ENCODE results near the gene IFI27L1. TPM values are rescaled to one million over a fixed set of nuclear protein-coding genes. Genes with fewer than 3 reads are reported as not detected.

Gene IFI27L1
- total and polyA plus RNA-seq, 2 of the 13 experiments (the other 11 are each of a cell fraction or from before 2014, with no cell fraction given), result 11.9 to 19.0 TPM

DNA sequence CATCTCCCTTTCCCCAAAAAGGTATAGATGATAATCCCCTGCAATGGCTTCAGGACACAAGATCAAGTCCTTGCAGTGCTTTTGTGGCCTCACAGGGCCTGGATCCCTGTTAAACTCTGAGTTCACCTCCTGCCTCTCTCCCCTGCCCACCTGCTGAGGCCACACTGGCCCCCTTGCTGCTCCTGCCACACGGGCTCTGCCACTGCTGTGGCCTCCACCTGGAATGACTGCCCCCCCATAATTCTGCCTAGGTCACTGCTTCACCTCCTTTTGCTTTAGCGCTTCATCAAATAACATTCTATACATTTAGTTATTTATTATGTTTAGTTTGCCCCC lies 28.8 kb downstream of the IFI27L1 start (continued):
- TF ChIP-seq, protein P1, sequence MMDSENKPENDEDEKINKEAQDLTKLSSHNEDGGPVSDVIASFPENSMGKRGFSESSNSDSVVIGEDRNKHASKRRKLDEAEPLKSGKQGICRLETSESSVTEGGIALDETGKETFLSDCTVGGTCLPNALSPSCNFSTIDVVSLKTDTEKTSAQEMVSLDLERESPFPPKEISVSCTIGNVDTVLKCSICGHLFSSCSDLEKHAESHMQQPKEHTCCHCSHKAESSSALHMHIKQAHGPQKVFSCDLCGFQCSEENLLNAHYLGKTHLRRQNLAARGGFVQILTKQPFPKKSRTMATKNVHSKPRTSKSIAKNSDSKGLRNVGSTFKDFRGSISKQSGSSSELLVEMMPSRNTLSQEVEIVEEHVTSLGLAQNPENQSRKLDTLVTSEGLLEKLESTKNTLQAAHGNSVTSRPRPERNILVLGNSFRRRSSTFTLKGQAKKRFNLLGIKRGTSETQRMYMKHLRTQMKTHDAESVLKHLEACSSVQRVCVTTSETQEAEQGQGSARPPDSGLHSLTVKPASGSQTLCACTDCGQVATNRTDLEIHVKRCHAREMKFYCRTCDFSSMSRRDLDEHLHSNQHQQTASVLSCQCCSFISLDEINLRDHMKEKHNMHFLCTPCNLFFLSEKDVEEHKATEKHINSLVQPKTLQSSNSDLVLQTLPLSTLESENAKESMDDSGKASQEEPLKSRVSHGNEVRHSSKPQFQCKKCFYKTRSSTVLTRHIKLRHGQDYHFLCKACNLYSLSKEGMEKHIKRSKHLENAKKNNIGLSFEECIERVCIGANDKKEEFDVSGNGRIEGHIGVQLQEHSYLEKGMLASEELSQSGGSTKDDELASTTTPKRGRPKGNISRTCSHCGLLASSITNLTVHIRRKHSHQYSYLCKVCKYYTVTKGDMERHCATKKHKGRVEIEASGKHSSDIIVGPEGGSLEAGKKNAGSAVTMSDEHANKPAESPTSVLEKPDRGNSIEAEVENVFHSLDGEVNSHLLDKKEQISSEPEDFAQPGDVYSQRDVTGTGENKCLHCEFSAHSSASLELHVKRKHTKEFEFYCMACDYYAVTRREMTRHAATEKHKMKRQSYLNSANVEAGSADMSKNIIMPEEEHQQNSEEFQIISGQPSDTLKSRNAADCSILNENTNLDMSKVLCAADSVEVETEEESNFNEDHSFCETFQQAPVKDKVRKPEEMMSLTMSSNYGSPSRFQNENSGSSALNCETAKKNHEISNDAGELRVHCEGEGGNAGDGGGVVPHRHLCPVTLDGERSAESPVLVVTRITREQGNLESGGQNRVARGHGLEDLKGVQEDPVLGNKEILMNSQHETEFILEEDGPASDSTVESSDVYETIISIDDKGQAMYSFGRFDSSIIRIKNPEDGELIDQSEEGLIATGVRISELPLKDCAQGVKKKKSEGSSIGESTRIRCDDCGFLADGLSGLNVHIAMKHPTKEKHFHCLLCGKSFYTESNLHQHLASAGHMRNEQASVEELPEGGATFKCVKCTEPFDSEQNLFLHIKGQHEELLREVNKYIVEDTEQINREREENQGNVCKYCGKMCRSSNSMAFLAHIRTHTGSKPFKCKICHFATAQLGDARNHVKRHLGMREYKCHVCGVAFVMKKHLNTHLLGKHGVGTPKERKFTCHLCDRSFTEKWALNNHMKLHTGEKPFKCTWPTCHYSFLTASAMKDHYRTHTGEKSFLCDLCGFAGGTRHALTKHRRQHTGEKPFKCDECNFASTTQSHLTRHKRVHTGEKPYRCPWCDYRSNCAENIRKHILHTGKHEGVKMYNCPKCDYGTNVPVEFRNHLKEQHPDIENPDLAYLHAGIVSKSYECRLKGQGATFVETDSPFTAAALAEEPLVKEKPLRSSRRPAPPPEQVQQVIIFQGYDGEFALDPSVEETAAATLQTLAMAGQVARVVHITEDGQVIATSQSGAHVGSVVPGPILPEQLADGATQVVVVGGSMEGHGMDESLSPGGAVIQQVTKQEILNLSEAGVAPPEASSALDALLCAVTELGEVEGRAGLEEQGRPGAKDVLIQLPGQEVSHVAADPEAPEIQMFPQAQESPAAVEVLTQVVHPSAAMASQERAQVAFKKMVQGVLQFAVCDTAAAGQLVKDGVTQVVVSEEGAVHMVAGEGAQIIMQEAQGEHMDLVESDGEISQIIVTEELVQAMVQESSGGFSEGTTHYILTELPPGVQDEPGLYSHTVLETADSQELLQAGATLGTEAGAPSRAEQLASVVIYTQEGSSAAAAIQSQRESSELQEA (CRISPR knock-in tag; IDR thresholded peaks at IDR 0.05; ENCODE audit: not compliant biosample characterization), result no peak
- TF ChIP-seq, protein P2, sequence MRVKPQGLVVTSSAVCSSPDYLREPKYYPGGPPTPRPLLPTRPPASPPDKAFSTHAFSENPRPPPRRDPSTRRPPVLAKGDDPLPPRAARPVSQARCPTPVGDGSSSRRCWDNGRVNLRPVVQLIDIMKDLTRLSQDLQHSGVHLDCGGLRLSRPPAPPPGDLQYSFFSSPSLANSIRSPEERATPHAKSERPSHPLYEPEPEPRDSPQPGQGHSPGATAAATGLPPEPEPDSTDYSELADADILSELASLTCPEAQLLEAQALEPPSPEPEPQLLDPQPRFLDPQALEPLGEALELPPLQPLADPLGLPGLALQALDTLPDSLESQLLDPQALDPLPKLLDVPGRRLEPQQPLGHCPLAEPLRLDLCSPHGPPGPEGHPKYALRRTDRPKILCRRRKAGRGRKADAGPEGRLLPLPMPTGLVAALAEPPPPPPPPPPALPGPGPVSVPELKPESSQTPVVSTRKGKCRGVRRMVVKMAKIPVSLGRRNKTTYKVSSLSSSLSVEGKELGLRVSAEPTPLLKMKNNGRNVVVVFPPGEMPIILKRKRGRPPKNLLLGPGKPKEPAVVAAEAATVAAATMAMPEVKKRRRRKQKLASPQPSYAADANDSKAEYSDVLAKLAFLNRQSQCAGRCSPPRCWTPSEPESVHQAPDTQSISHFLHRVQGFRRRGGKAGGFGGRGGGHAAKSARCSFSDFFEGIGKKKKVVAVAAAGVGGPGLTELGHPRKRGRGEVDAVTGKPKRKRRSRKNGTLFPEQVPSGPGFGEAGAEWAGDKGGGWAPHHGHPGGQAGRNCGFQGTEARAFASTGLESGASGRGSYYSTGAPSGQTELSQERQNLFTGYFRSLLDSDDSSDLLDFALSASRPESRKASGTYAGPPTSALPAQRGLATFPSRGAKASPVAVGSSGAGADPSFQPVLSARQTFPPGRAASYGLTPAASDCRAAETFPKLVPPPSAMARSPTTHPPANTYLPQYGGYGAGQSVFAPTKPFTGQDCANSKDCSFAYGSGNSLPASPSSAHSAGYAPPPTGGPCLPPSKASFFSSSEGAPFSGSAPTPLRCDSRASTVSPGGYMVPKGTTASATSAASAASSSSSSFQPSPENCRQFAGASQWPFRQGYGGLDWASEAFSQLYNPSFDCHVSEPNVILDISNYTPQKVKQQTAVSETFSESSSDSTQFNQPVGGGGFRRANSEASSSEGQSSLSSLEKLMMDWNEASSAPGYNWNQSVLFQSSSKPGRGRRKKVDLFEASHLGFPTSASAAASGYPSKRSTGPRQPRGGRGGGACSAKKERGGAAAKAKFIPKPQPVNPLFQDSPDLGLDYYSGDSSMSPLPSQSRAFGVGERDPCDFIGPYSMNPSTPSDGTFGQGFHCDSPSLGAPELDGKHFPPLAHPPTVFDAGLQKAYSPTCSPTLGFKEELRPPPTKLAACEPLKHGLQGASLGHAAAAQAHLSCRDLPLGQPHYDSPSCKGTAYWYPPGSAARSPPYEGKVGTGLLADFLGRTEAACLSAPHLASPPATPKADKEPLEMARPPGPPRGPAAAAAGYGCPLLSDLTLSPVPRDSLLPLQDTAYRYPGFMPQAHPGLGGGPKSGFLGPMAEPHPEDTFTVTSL (CRISPR knock-in tag; IDR thresholded peaks at IDR 0.05; ENCODE audit: borderline replicate concordance), result no peak
- TF ChIP-seq, protein P3, sequence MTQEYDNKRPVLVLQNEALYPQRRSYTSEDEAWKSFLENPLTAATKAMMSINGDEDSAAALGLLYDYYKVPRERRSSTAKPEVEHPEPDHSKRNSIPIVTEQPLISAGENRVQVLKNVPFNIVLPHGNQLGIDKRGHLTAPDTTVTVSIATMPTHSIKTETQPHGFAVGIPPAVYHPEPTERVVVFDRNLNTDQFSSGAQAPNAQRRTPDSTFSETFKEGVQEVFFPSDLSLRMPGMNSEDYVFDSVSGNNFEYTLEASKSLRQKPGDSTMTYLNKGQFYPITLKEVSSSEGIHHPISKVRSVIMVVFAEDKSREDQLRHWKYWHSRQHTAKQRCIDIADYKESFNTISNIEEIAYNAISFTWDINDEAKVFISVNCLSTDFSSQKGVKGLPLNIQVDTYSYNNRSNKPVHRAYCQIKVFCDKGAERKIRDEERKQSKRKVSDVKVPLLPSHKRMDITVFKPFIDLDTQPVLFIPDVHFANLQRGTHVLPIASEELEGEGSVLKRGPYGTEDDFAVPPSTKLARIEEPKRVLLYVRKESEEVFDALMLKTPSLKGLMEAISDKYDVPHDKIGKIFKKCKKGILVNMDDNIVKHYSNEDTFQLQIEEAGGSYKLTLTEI (CRISPR knock-in tag; conservative IDR thresholded peaks at IDR 0.05), result no peak
- TF ChIP-seq WIZ (CRISPR knock-in tag; IDR thresholded peaks at IDR 0.05), result no peak
- TF ChIP-seq, protein P4, sequence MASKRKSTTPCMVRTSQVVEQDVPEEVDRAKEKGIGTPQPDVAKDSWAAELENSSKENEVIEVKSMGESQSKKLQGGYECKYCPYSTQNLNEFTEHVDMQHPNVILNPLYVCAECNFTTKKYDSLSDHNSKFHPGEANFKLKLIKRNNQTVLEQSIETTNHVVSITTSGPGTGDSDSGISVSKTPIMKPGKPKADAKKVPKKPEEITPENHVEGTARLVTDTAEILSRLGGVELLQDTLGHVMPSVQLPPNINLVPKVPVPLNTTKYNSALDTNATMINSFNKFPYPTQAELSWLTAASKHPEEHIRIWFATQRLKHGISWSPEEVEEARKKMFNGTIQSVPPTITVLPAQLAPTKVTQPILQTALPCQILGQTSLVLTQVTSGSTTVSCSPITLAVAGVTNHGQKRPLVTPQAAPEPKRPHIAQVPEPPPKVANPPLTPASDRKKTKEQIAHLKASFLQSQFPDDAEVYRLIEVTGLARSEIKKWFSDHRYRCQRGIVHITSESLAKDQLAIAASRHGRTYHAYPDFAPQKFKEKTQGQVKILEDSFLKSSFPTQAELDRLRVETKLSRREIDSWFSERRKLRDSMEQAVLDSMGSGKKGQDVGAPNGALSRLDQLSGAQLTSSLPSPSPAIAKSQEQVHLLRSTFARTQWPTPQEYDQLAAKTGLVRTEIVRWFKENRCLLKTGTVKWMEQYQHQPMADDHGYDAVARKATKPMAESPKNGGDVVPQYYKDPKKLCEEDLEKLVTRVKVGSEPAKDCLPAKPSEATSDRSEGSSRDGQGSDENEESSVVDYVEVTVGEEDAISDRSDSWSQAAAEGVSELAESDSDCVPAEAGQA (IDR thresholded peaks at IDR 0.05; ENCODE audit: low read depth), result no peak
- TF ChIP-seq, protein P4 (CRISPR knock-in tag; IDR thresholded peaks at IDR 0.05; ENCODE audit: borderline replicate concordance), result no peak
